GM19468 (cell line): Measurements from ENCODE around the gene GBX2.
"Not testable (repeated sequence)": the region's sequence is repeated elsewhere in the genome, so short reads cannot be mapped to it uniquely, and the experiment has no call there.

Source experiments
- ATAC-seq: cut with Tn5 transposase; IDR thresholded peaks from one replicate; pipeline ENCODE4 v1.9.1; 2021; ENCODE audit warnings: mild to moderate bottlenecking, moderate library complexity, moderate number of reproducible peaks; ENCODE audit not compliant: unreplicated experiment; ENCODE audit errors: extremely low read depth

Gene GBX2

GRCh38 chr2:236157815-236158498, 10.2 kb downstream of the GBX2 start:
- no peak for ATAC-seq

GRCh38 chr2:236157366-236157765, 10.8 kb downstream of the GBX2 start:
- ATAC-seq = no peak

- ATAC-seq = no peak
Measured at GRCh38 chr2:236156860-236157194, 11.4 kb downstream of the GBX2 start.

GRCh38 chr2:236156095-236156859, 11.9 kb downstream of the GBX2 start:
- no peak for ATAC-seq

- no peak for ATAC-seq
Measured at GRCh38 chr2:236155406-236155805, 12.8 kb downstream of the GBX2 start.

GRCh38 chr2:236146436-236146835, 21.8 kb downstream of the GBX2 start:
- ATAC-seq = no peak

GRCh38 chr2:236143811-236144210, 24.4 kb downstream of the GBX2 start:
- no peak for ATAC-seq

- not testable (repeated sequence) for ATAC-seq
Measured at GRCh38 chr2:236141616-236142015, 26.6 kb downstream of the GBX2 start.

- ATAC-seq = no peak
Measured at GRCh38 chr2:236137066-236137465, 31.1 kb downstream of the GBX2 start.

GRCh38 chr2:236136538-236136937, 31.6 kb downstream of the GBX2 start:
- no peak for ATAC-seq

- no peak for ATAC-seq
Measured at GRCh38 chr2:236133410-236134012, 34.7 kb downstream of the GBX2 start.

- no peak for ATAC-seq
Measured at GRCh38 chr2:236131073-236131692, 37.0 kb downstream of the GBX2 start.

- no peak for ATAC-seq
Measured at GRCh38 chr2:236130349-236130998, 37.7 kb downstream of the GBX2 start.

GRCh38 chr2:236129935-236130334, 38.3 kb downstream of the GBX2 start:
- no peak for ATAC-seq

- no peak for ATAC-seq
Measured at GRCh38 chr2:236128321-236128720, 39.9 kb downstream of the GBX2 start.

GRCh38 chr2:236127010-236127409, 41.2 kb downstream of the GBX2 start:
- no peak for ATAC-seq

- ATAC-seq = no peak
Measured at GRCh38 chr2:236125541-236125940, 42.6 kb downstream of the GBX2 start.

GRCh38 chr2:236124182-236124893, 43.8 kb downstream of the GBX2 start:
- ATAC-seq = no peak

- no peak for ATAC-seq
Measured at GRCh38 chr2:236123716-236124115, 44.5 kb downstream of the GBX2 start.

GRCh38 chr2:236122236-236122635, 46.0 kb downstream of the GBX2 start:
- ATAC-seq = no peak
